ENCODE data around the gene TARDBP.
A peak's percentile ranks its signal among the peaks of the same experiment; 100 is the strongest.

The TARDBP gene

GRCh38 chr1:11012260-11013159, at the start of gene TARDBP:
Gene TARDBP (plus strand): TSS chr1:11012654. CDS start chr1:11013728, 1,074 bp downstream.
- Histone ChIP-seq H3K27ac (peak within 1 kb of the TSS; percentile 99 to 100 (median 100)), H3K27me3 (no peaks in the 10 kb centered on the region), H4K20me1 (peaks cover 50 to 52% (median 50%) of the 10 kb centered on the region in 11 experiments), H3K36me3 (peaks cover 41 to 44% (median 44%) of the 10 kb centered on the region in 11 experiments), H3K9ac (peak within 1 kb of the TSS; percentile 99 to 100 (median 100)), H3K9me3 (replicated peaks in 1 of 11) (no peaks in the 10 kb centered on the region), H3K4me3 (peak within 1 kb of the TSS; percentile 86 to 100 (median 94)), H3K4me2 (peak within 1 kb of the TSS; percentile 78 to 99 (median 94)), H3K4me1 (peaks cover 17 to 25% (median 21%) of the 10 kb centered on the region in 10 experiments)
- no peak for TF ChIP-seq Cebpa-rat (IDR thresholded peaks at IDR 0.05)

GRCh38 chr1:10965546-10966226, 46.8 kb upstream of the TARDBP start:
- H3K4me2 ChIP-seq = peak overlapping the region; percentile 63 to 97 (median 83)

GRCh38 chr1:10967090-10967489, 45.4 kb upstream of the TARDBP start:
- no peaks in the 10 kb centered on the region for H3K36me3 ChIP-seq
- H3K4me3 ChIP-seq = no peak overlapping the region
- H3K4me1 ChIP-seq = peaks cover 52 to 77% (median 63%) of the 10 kb centered on the region in 10 experiments
- H3K27me3 ChIP-seq = no peaks in the 10 kb centered on the region
- no peak overlapping the region; a peak in 1 of 22 replicates for H3K27ac ChIP-seq
- no peaks in the 10 kb centered on the region for H3K9me3 ChIP-seq (replicated peaks in 1 of 11)
- no peak for TF ChIP-seq Cebpa-rat (IDR thresholded peaks at IDR 0.05)
- peak overlapping the region in 7 of 11 experiments; percentile 76 to 97 (median 87); a peak in 14 of 22 replicates for H3K4me2 ChIP-seq
- H4K20me1 ChIP-seq = peaks cover 0 to 13% (median 0%) of the 10 kb centered on the region in 11 experiments; a peak in 1 of 22 replicates
- H3K9ac ChIP-seq = no peak overlapping the region

More at GRCh38 chr1:10965546-10966226, 46.8 kb upstream of the TARDBP start:
- Histone ChIP-seq H3K36me3 (no peaks in the 10 kb centered on the region), H4K20me1 (peaks cover 0 to 13% (median 0%) of the 10 kb centered on the region in 11 experiments; a peak in 1 of 22 replicates), H3K9me3 (replicated peaks in 1 of 11) (no peaks in the 10 kb centered on the region), H3K4me1 (peaks cover 64 to 90% (median 75%) of the 10 kb centered on the region in 10 experiments), H3K9ac (peak overlapping the region in 10 of 11 experiments; percentile 1 to 70 (median 58); a peak in 15 of 22 replicates), H3K27ac (peak overlapping the region; percentile 17 to 80 (median 68); a peak in 19 of 22 replicates), H3K27me3 (no peaks in the 10 kb centered on the region), H3K4me3 (peak overlapping the region in 5 of 10 experiments; percentile 18 to 43 (median 33); a peak in 7 of 20 replicates)
- peak; percentile 73 to 92 (median 85); a peak in 18 of 22 replicates for TF ChIP-seq Cebpa-rat (IDR thresholded peaks at IDR 0.05)

- H3K4me1 ChIP-seq = peaks cover 50 to 74% (median 59%) of the 10 kb centered on the region in 10 experiments
- TF ChIP-seq Cebpa-rat (IDR thresholded peaks at IDR 0.05) = no peak
- H3K27ac ChIP-seq = no peak overlapping the region
- H3K27me3 ChIP-seq = no peaks in the 10 kb centered on the region
- H3K4me2 ChIP-seq = peak overlapping the region in 3 of 11 experiments; percentile 11 to 73 (median 15); a peak in 3 of 22 replicates
- peaks cover 0 to 13% (median 0%) of the 10 kb centered on the region in 11 experiments; a peak in 1 of 22 replicates for H4K20me1 ChIP-seq
- no peak overlapping the region for H3K9ac ChIP-seq
- H3K9me3 ChIP-seq (replicated peaks in 1 of 11) = no peaks in the 10 kb centered on the region
- H3K4me3 ChIP-seq = no peak overlapping the region
- no peaks in the 10 kb centered on the region for H3K36me3 ChIP-seq
Measured at GRCh38 chr1:10968411-10968826, 44.0 kb upstream of the TARDBP start.

- TF ChIP-seq Cebpa-rat (IDR thresholded peaks at IDR 0.05) = no peak
- H3K4me3 ChIP-seq = no peak overlapping the region
- peaks cover 0 to 7% (median 0%) of the 10 kb centered on the region in 11 experiments; a peak in 4 of 22 replicates for H3K9me3 ChIP-seq (replicated peaks in 1 of 11)
- no peak overlapping the region for H3K9ac ChIP-seq
- H3K27me3 ChIP-seq = no peaks in the 10 kb centered on the region
- peaks cover 51 to 74% (median 60%) of the 10 kb centered on the region in 10 experiments for H3K4me1 ChIP-seq
- peaks cover 0 to 13% (median 0%) of the 10 kb centered on the region in 11 experiments; a peak in 1 of 22 replicates for H4K20me1 ChIP-seq
- H3K27ac ChIP-seq = no peak overlapping the region
- H3K36me3 ChIP-seq = no peaks in the 10 kb centered on the region
- peak overlapping the region; percentile 15 to 73 (median 53); a peak in 19 of 22 replicates for H3K4me2 ChIP-seq
Measured at GRCh38 chr1:10969267-10969970, 43.0 kb upstream of the TARDBP start.

- peak overlapping the region; percentile 15 to 73 (median 53); a peak in 19 of 22 replicates for H3K4me2 ChIP-seq
- no peak for TF ChIP-seq Cebpa-rat (IDR thresholded peaks at IDR 0.05)
- H4K20me1 ChIP-seq = peaks cover 0 to 8% (median 0%) of the 10 kb centered on the region in 11 experiments; a peak in 1 of 22 replicates
- peaks cover 0 to 11% (median 0%) of the 10 kb centered on the region in 11 experiments; a peak in 4 of 22 replicates for H3K9me3 ChIP-seq (replicated peaks in 1 of 11)
- no peak overlapping the region for H3K27ac ChIP-seq
- H3K4me3 ChIP-seq = no peak overlapping the region
- peaks cover 46 to 69% (median 55%) of the 10 kb centered on the region in 10 experiments for H3K4me1 ChIP-seq
- H3K9ac ChIP-seq = no peak overlapping the region
- H3K27me3 ChIP-seq = no peaks in the 10 kb centered on the region
- H3K36me3 ChIP-seq = no peaks in the 10 kb centered on the region
Measured at GRCh38 chr1:10969971-10970332, 42.5 kb upstream of the TARDBP start.

- Histone ChIP-seq H3K4me3 (no peak overlapping the region), H3K4me1 (peaks cover 26 to 36% (median 30%) of the 10 kb centered on the region in 10 experiments), H3K9me3 (replicated peaks in 1 of 11) (peaks cover 0 to 11% (median 0%) of the 10 kb centered on the region in 11 experiments; a peak in 4 of 22 replicates), H3K36me3 (no peaks in the 10 kb centered on the region), H3K27me3 (no peaks in the 10 kb centered on the region), H3K4me2 (peak overlapping the region; percentile 20 to 58 (median 42); a peak in 20 of 22 replicates), H4K20me1 (no peaks in the 10 kb centered on the region), H3K9ac (no peak overlapping the region), H3K27ac (no peak overlapping the region)
- TF ChIP-seq Cebpa-rat (IDR thresholded peaks at IDR 0.05) = no peak
Measured at GRCh38 chr1:10973552-10973951, 38.9 kb upstream of the TARDBP start.
